ENCODE data around the gene RNGTT.

The RNGTT gene

GRCh38 chr6:88561034-88561953 is 402.1 kb downstream of the RNGTT start:
- no peak for TF ChIP-seq CTCF (IDR thresholded peaks at IDR 0.05; ENCODE audit: unreplicated experiment in 3 of 3)
- Mint-ChIP-seq H3K27me3 (ENCODE audit: low read depth) (no peaks in the 10 kb centered on the region), H3K4me1 (peaks cover 5% of the 10 kb centered on the region), H3K36me3 (ENCODE audit: low read depth) (no peaks in the 10 kb centered on the region), H3K9me3 (no peaks in the 10 kb centered on the region), H3K4me3 (no peak overlapping the region), H3K27ac (no peak overlapping the region)

All from nephron (organoid).